Endothelial cell of umbilical vein (primary cell): Measurements from ENCODE around the gene TSPAN18. TPM values are rescaled to one million over a fixed set of nuclear protein-coding genes. Genes with fewer than 3 reads are reported as not detected.

ENCODE experiments used
- BruUV-seq: library from RNA; stranded (reverse); fragments of 400-500 nt; replicated peaks from 2 replicates; lab custom pipeline; 2021; lab: Mats Ljungman, UMichigan
- CTCF ChIA-PET: fragments of 300-600, 350-600 bp; sonication (Branson Sonifier 250); formaldehyde crosslinking; loops from one replicate; lab custom pipeline; 2021; ENCODE audit warnings: antibody characterized with exemption, inconsistent platforms; lab: Charles Lee
- POLR2A ChIA-PET: fragments of 300-600, 350-600 bp; sonication (Branson Sonifier 250); formaldehyde crosslinking; loops from one replicate; lab custom pipeline; 2021; ENCODE audit warnings: antibody characterized with exemption, inconsistent platforms; lab: Charles Lee
- DNase-seq: peaks from one replicate; pipeline ENCODE4 v3.0.0-alpha.2; 2011; ENCODE audit warnings: low read depth, low spot score
- FAIRE-seq: peaks from 2 replicates; lab custom pipeline; 2011; peaks lifted over from hg19 to GRCh38; lab: Jason Lieb, UNC
- H2AFZ ChIP-seq: 2 replicates; pipeline ENCODE4 v1.6.0; 2012; ENCODE audit warnings: low read depth, low read length, control low read depth, inconsistent platforms
- H3K27ac ChIP-seq: 2 replicates; pipeline ENCODE4 v1.5.1; 2011; ENCODE audit warnings: low read depth, mild to moderate bottlenecking, control low read depth, low read length, moderate library complexity; ENCODE audit not compliant: insufficient read depth
- H3K27me3 ChIP-seq, 2 experiments: 2 replicates each; pipeline versions ENCODE4 v1.6.0 to v1.6.1; 2011; ENCODE audit warnings: low read length in 2 of 2, mixed read lengths in 1 of 2; ENCODE audit not compliant: control insufficient read depth in 2 of 2, insufficient read depth in 2 of 2
- H3K36me3 ChIP-seq, 2 experiments: 2 replicates in 1 of 2; 3 replicates in 1 of 2; pipeline ENCODE4 v1.5.1; 2011; ENCODE audit warnings: low read length in 2 of 2, mild to moderate bottlenecking in 1 of 2, moderate library complexity in 1 of 2; ENCODE audit not compliant: control insufficient read depth in 2 of 2, insufficient read depth in 2 of 2; ENCODE audit errors: extremely low read depth in 1 of 2
- H3K4me1 ChIP-seq: 3 replicates; pipeline ENCODE4 v1.5.1; 2011; ENCODE audit warnings: mild to moderate bottlenecking, low read length; ENCODE audit not compliant: control insufficient read depth, insufficient read depth; ENCODE audit errors: extremely low read depth
- H3K4me2 ChIP-seq: 2 replicates; pipeline ENCODE4 v1.6.1; 2011; ENCODE audit warnings: low read length, control low read depth, mixed read lengths; ENCODE audit not compliant: insufficient read depth
- H3K4me3 ChIP-seq, 3 experiments: fragments of 200-600 bp in 1 of 3; sonication (generic), shearing (Covaris generic) in 1 of 3; replicated peaks in 1 of 3; 2 replicates each; pipeline ENCODE4 v1.5.1; 2011 to 2016; ENCODE audit warnings: control low read depth in 3 of 3, low read length in 3 of 3, mild to moderate bottlenecking in 2 of 3, inconsistent platforms in 1 of 3, low read depth in 1 of 3, moderate library complexity in 1 of 3; ENCODE audit not compliant: insufficient read depth in 1 of 3
- H3K79me2 ChIP-seq: 2 replicates; pipeline ENCODE4 v1.6.0; 2012; ENCODE audit warnings: low read length, inconsistent platforms; ENCODE audit not compliant: control insufficient read depth, insufficient read depth
- H3K9ac ChIP-seq: replicated peaks from 2 replicates; pipeline ENCODE3; 2011; ENCODE audit warnings: low read length, control low read depth; ENCODE audit not compliant: insufficient read depth; ENCODE audit errors: extremely low read depth
- H3K9me1 ChIP-seq: replicated peaks from 3 replicates; pipeline ENCODE4 v1.6.0; 2011; ENCODE audit warnings: mild to moderate bottlenecking, low read length; ENCODE audit not compliant: control insufficient read depth, insufficient read depth; ENCODE audit errors: extremely low read depth
- H3K9me3 ChIP-seq: replicated peaks from 2 replicates; pipeline ENCODE4 v1.5.1; 2012; ENCODE audit warnings: low read length, inconsistent platforms; ENCODE audit not compliant: control insufficient read depth, insufficient read depth
- H4K20me1 ChIP-seq: replicated peaks from 2 replicates; pipeline ENCODE3; 2011; ENCODE audit warnings: mild to moderate bottlenecking, low read length; ENCODE audit not compliant: control insufficient read depth, insufficient read depth; ENCODE audit errors: extremely low read depth
- EZH2 ChIP-seq: IDR thresholded peaks from 2 replicates; pipeline ENCODE4 v1.6.1; 2012; ENCODE audit warnings: borderline replicate concordance, low read depth, mild to moderate bottlenecking, moderate library complexity, low read length, inconsistent platforms; ENCODE audit not compliant: severe bottlenecking
- FOS ChIP-seq: IDR thresholded peaks from 2 replicates; pipeline ENCODE4 v1.6.1; 2011; ENCODE audit warnings: mild to moderate bottlenecking, low read length, moderate library complexity, borderline replicate concordance; ENCODE audit not compliant: insufficient read depth
- GATA2 ChIP-seq: IDR thresholded peaks from 2 replicates; pipeline ENCODE4 v1.7.0; 2011; ENCODE audit warnings: low read depth, mild to moderate bottlenecking, moderate library complexity, mixed read lengths, low read length; ENCODE audit not compliant: insufficient read length, insufficient read depth
- JUN ChIP-seq: IDR thresholded peaks from 2 replicates; pipeline ENCODE4 v1.6.1; 2011; ENCODE audit warnings: borderline replicate concordance, low read depth; ENCODE audit not compliant: insufficient read length, insufficient read depth
- POLR2A ChIP-seq: IDR thresholded peaks from 2 replicates; pipeline ENCODE4 v1.6.1; 2012; ENCODE audit warnings: low read depth, mild to moderate bottlenecking, control low read depth, low read length
- POLR2AphosphoS5 ChIP-seq: IDR thresholded peaks from 2 replicates; pipeline ENCODE4 v1.6.1; 2012; ENCODE audit warnings: low read depth, mild to moderate bottlenecking, control low read depth, low read length, moderate library complexity; ENCODE audit not compliant: insufficient read depth
- dilution Hi-C: fragments of 300-500 bp; cut with MboI; formaldehyde crosslinking; loops from one replicate; pipeline ENCODE4 v1.15.0; 2019; ENCODE audit warnings: low sequenced_read_pairs; ENCODE audit not compliant: extremely low pct_ligation_motif_present
- intact Hi-C: fragments of 100-400 bp; cut with micrococcal nuclease; formaldehyde crosslinking; loops from one replicate; pipeline ENCODE4 v1.10.0; 2022
- polyA plus RNA-seq, 4 experiments: library from polyadenylated mRNA; depleted of rRNA in 3 of 4; stranded (reverse) in 3 of 4; unstranded in 1 of 4; fragments of >200 nt; gene quantifications; 2 replicates each; pipeline versions ENCODE4 v1.2.1 to v1.2.3, GENCODE V29; 2011 to 2012; ENCODE audit warnings: missing spikeins in 1 of 4
- total RNA-seq: library from RNA; stranded (reverse); gene quantifications from 2 replicates; pipeline ENCODE4 v1.2.3, GENCODE V29; 2021
- TF ChIP-seq, protein P1 (sequence below): IDR thresholded peaks from 2 replicates; pipeline ENCODE4 v1.6.1; 2011; ENCODE audit not compliant: insufficient read depth, insufficient read length
- TF ChIP-seq, protein P2 (sequence below), 2 donors: IDR thresholded peaks; 1 replicate in 1 of 2; 2 replicates in 1 of 2; pipeline ENCODE4 v1.5.1; 2011; ENCODE audit warnings: low read length in 2 of 2, mild to moderate bottlenecking in 2 of 2, moderate library complexity in 2 of 2, control low read depth in 1 of 2, inconsistent platforms in 1 of 2, low read depth in 1 of 2; ENCODE audit not compliant: insufficient read depth in 1 of 2; ENCODE audit errors: extremely low read depth in 1 of 2

The TSPAN18 gene
- total and polyA plus RNA-seq, 2 donors (not counting 3 experiments of a cell fraction or from before 2014, with no cell fraction given) = 32.2 to 118 TPM

DNA sequence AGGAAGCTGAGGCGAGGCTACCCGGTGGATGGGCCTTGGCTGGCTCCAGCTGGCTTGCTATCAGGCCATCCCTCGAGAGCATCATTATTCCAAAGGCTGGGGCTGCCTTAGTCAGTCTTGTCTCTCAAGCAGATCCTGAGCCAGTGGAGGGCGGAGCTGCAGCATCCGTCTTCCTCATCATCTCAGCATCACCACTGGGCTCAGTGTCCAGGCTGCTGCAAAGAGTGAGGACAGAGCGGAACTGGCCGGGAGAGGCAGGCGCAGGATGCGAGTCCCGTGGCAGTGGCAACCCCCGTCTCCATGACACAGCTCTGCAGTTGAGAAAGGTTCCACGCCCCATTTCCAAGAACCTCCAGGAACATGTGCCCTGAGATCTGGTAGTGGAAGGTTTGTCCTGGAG is 219.5 kb downstream of the TSPAN18 start:
- peaks cover 3% of the 10 kb centered on the region for H3K4me1 ChIP-seq
- H3K9ac ChIP-seq = no peak overlapping the region
- peaks cover 2% of the 10 kb centered on the region for H4K20me1 ChIP-seq
- no peaks in the 10 kb centered on the region for H3K9me3 ChIP-seq
- H3K4me3 ChIP-seq = no peak overlapping the region
- CTCF ChIA-PET = interaction anchor here (1.6 to 24.5 kb wide), 5 partner anchors 10 to 156 kb away, joined by 3 to 1618 read pairs (median 19); no protein-coding TSS in a partner anchor
- no peak for DNase-seq
- H3K27me3 ChIP-seq = no peaks in the 10 kb centered on the region
- no peak for FAIRE-seq
- no peak overlapping the region for H2AFZ ChIP-seq
- no peaks in the 10 kb centered on the region for H3K9me1 ChIP-seq
- no peak overlapping the region for H3K4me2 ChIP-seq
- POLR2A ChIA-PET = interaction anchor here (1.3 kb wide), 1 partner anchor 80 kb away, joined by 4 read pairs; no protein-coding TSS in a partner anchor
- no TSS peak for BruUV-seq
- intact Hi-C loops (no loop called here), dilution Hi-C loops (no loop called here)
- H3K36me3 ChIP-seq = no peaks in the 10 kb centered on the region
- H3K79me2 ChIP-seq = no peaks in the 10 kb centered on the region
- TF ChIP-seq, protein P1, sequence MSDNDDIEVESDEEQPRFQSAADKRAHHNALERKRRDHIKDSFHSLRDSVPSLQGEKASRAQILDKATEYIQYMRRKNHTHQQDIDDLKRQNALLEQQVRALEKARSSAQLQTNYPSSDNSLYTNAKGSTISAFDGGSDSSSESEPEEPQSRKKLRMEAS = no peak
- TF ChIP-seq POLR2AphosphoS5 (no peak), GATA2 (no peak), FOS (no peak), EZH2 (no peak), JUN (no peak), POLR2A (no peak)
- TF ChIP-seq, protein P2, sequence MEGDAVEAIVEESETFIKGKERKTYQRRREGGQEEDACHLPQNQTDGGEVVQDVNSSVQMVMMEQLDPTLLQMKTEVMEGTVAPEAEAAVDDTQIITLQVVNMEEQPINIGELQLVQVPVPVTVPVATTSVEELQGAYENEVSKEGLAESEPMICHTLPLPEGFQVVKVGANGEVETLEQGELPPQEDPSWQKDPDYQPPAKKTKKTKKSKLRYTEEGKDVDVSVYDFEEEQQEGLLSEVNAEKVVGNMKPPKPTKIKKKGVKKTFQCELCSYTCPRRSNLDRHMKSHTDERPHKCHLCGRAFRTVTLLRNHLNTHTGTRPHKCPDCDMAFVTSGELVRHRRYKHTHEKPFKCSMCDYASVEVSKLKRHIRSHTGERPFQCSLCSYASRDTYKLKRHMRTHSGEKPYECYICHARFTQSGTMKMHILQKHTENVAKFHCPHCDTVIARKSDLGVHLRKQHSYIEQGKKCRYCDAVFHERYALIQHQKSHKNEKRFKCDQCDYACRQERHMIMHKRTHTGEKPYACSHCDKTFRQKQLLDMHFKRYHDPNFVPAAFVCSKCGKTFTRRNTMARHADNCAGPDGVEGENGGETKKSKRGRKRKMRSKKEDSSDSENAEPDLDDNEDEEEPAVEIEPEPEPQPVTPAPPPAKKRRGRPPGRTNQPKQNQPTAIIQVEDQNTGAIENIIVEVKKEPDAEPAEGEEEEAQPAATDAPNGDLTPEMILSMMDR (IDR thresholded peaks at IDR 0.05; ENCODE audit: extremely low read depth in 1 of 2, insufficient read depth in 1 of 2, low read depth in 1 of 2, low read length in 2 of 2) = no peak
- H3K27ac ChIP-seq = no peak overlapping the region
